Breast epithelium (tissue), 3 donors: ENCODE data around the gene P2RX6.

ENCODE experiments used
- CTCF ChIP-seq, 3 donors: fragments of 450-650 bp; IDR thresholded peaks; one replicate each; pipeline ENCODE4 v1.5.1; 2016 to 2017; ENCODE audit warnings: antibody characterized with exemption in 3 of 3, mild to moderate bottlenecking in 3 of 3, moderate library complexity in 3 of 3
- POLR2A ChIP-seq: fragments of 450-650 bp; IDR thresholded peaks from one replicate; pipeline ENCODE4 v1.6.1; 2016; ENCODE audit warnings: antibody characterized with exemption, mild to moderate bottlenecking, moderate library complexity
- POLR2AphosphoS5 ChIP-seq, 3 donors: sonication (generic); formaldehyde crosslinking; IDR thresholded peaks; one replicate each; pipeline ENCODE4 v1.6.1; 2017; ENCODE audit warnings: antibody characterized with exemption in 3 of 3

GRCh38 chr22:20979940-20980453 lies 35.0 kb upstream of the P2RX6 start:
- TF ChIP-seq CTCF (IDR thresholded peaks at IDR 0.05): no peak
- TF ChIP-seq POLR2A: no peak
- TF ChIP-seq POLR2AphosphoS5 (IDR thresholded peaks at IDR 0.05): no peak
